Neural cell (in vitro differentiated cells): ENCODE data around the gene MEGF9.

Source experiments
- CTCF ChIP-seq: fragments of 450-650 bp; IDR thresholded peaks from 2 replicates; pipeline ENCODE4 v1.5.1; 2014; ENCODE audit warnings: antibody characterized with exemption, mild to moderate bottlenecking, moderate library complexity; ENCODE audit not compliant: poor library complexity, severe bottlenecking
- EP300 ChIP-seq: fragments of 450-650 bp; conservative IDR thresholded peaks from 2 replicates; pipeline ENCODE4 v1.6.1; 2014; ENCODE audit warnings: antibody characterized with exemption, mild to moderate bottlenecking, moderate library complexity; ENCODE audit not compliant: poor library complexity, severe bottlenecking
- EZH2 ChIP-seq: fragments of 200-600, 300-800 bp; shearing (Covaris generic), sonication (generic); IDR thresholded peaks from 2 replicates; pipeline ENCODE4 v1.6.1; 2014; ENCODE audit warnings: antibody characterized with exemption, low read length, borderline replicate concordance, mild to moderate bottlenecking; ENCODE audit not compliant: insufficient read depth, poor library complexity, severe bottlenecking
- MXI1 ChIP-seq: fragments of 450-650 bp; conservative IDR thresholded peaks from 2 replicates; pipeline ENCODE4 v1.6.1; 2014; ENCODE audit warnings: antibody characterized with exemption, mild to moderate bottlenecking; ENCODE audit not compliant: poor library complexity, severe bottlenecking
- POLR2AphosphoS5 ChIP-seq: IDR thresholded peaks from 2 replicates; pipeline ENCODE4 v1.6.1; 2012
- RAD21 ChIP-seq: fragments of 450-650 bp; conservative IDR thresholded peaks from 2 replicates; pipeline ENCODE4 v1.6.1; 2014; ENCODE audit warnings: antibody characterized with exemption, mild to moderate bottlenecking, moderate library complexity
- SMC3 ChIP-seq: fragments of 450-650 bp; conservative IDR thresholded peaks from 2 replicates; pipeline ENCODE4 v1.6.1; 2014; ENCODE audit warnings: antibody characterized with exemption, mild to moderate bottlenecking, moderate library complexity; ENCODE audit not compliant: poor library complexity
- TAF1 ChIP-seq: IDR thresholded peaks from 2 replicates; pipeline ENCODE4 v1.6.1; 2012; ENCODE audit warnings: low read depth

- TF ChIP-seq CTCF = no peak
- TF ChIP-seq EP300 = no peak
- TF ChIP-seq POLR2AphosphoS5 = peak; percentile 11
- TF ChIP-seq RAD21 = no peak
- no peak for TF ChIP-seq SMC3
- TF ChIP-seq TAF1 = no peak
- no peak for TF ChIP-seq EZH2
- TF ChIP-seq MXI1 = no peak
Measured at GRCh38 chr9:120715389-120715924, 1.2 kb upstream of the MEGF9 start.
